Liver (tissue), 9 donors: ENCODE data around the gene POLR3A. TPM values are rescaled to one million over a fixed set of nuclear protein-coding genes. Genes with fewer than 3 reads are reported as not detected.

Source experiments
- DNase-seq: peaks from one replicate; pipeline ENCODE4 v3.0.0-alpha.2; 2017; ENCODE audit warnings: low spot score
- H3K27ac ChIP-seq, 2 donors: one replicate each; pipeline ENCODE4 v1.7.0; 2013; ENCODE audit warnings: inconsistent platforms in 2 of 2, low read length in 2 of 2, control low read depth in 1 of 2, low read depth in 1 of 2, mild to moderate bottlenecking in 1 of 2
- H3K27me3 ChIP-seq, 4 donors: one replicate each; pipeline versions ENCODE4 v1.6.1 to v1.7.0; 2013; ENCODE audit warnings: low read length in 3 of 4, inconsistent platforms in 1 of 4, mild to moderate bottlenecking in 1 of 4, moderate library complexity in 1 of 4; ENCODE audit not compliant: control insufficient read depth in 4 of 4, insufficient read depth in 4 of 4
- H3K36me3 ChIP-seq, 4 donors: one replicate each; pipeline versions ENCODE4 v1.6.1 to v1.7.0; 2013; ENCODE audit warnings: low read length in 3 of 4, mild to moderate bottlenecking in 3 of 4, low read depth in 1 of 4, moderate library complexity in 1 of 4; ENCODE audit not compliant: control insufficient read depth in 4 of 4, insufficient read depth in 3 of 4
- H3K4me1 ChIP-seq, 4 donors: one replicate each; pipeline versions ENCODE4 v1.6.1 to v1.7.0; 2013; ENCODE audit warnings: low read length in 3 of 4, mild to moderate bottlenecking in 3 of 4, moderate library complexity in 1 of 4; ENCODE audit not compliant: control insufficient read depth in 4 of 4, insufficient read depth in 4 of 4
- H3K4me3 ChIP-seq, 3 donors: one replicate each; pipeline versions ENCODE4 v1.6.1 to v1.7.0; 2013; ENCODE audit warnings: low read length in 3 of 3, control low read depth in 1 of 3, low read depth in 1 of 3, mild to moderate bottlenecking in 1 of 3
- H3K9ac ChIP-seq, 2 donors: one replicate each; pipeline ENCODE4 v1.7.0; 2013; ENCODE audit warnings: low read length in 2 of 2, mild to moderate bottlenecking in 2 of 2, moderate library complexity in 2 of 2, control low read depth in 1 of 2, low read depth in 1 of 2
- H3K9me3 ChIP-seq, 4 donors: one replicate each; pipeline versions ENCODE4 v1.6.1 to v1.7.0; 2013; ENCODE audit warnings: low read length in 3 of 4; ENCODE audit not compliant: control insufficient read depth in 4 of 4
- EGR1 ChIP-seq, 2 donors: IDR thresholded peaks; 2 replicates each; pipeline ENCODE4 v1.6.1; 2016 to 2018; ENCODE audit warnings: antibody characterized with exemption in 2 of 2, low read depth in 2 of 2
- FOXA1 ChIP-seq: IDR thresholded peaks from 2 replicates; pipeline ENCODE4 v1.6.1; 2016; ENCODE audit warnings: antibody characterized with exemption
- FOXA2 ChIP-seq: IDR thresholded peaks from 2 replicates; pipeline ENCODE4 v1.6.1; 2016; ENCODE audit warnings: antibody characterized with exemption
- GABPA ChIP-seq, 2 donors: IDR thresholded peaks in 1 of 2; conservative IDR thresholded peaks in 1 of 2; 2 replicates each; pipeline ENCODE4 v1.6.1; 2016; ENCODE audit warnings: antibody characterized with exemption in 2 of 2, mild to moderate bottlenecking in 1 of 2, moderate library complexity in 1 of 2
- HNF4A ChIP-seq, 2 donors: conservative IDR thresholded peaks; 2 replicates each; pipeline ENCODE4 v1.6.1; 2016; ENCODE audit warnings: antibody characterized with exemption in 2 of 2, mild to moderate bottlenecking in 2 of 2
- HNF4G ChIP-seq: IDR thresholded peaks from 2 replicates; pipeline ENCODE4 v1.6.1; 2016; ENCODE audit warnings: antibody characterized with exemption
- JUND ChIP-seq, 2 donors: IDR thresholded peaks; 2 replicates each; pipeline ENCODE4 v1.6.1; 2016; ENCODE audit warnings: antibody characterized with exemption in 2 of 2
- NR2F2 ChIP-seq: IDR thresholded peaks from 2 replicates; pipeline ENCODE4 v1.6.1; 2016; ENCODE audit warnings: antibody characterized with exemption
- RAD21 ChIP-seq, 2 donors: IDR thresholded peaks; 2 replicates each; pipeline ENCODE4 v1.6.1; 2016; ENCODE audit warnings: antibody characterized with exemption in 2 of 2, mild to moderate bottlenecking in 2 of 2
- RXRA ChIP-seq, 2 donors: IDR thresholded peaks; 2 replicates each; pipeline ENCODE4 v1.6.1; 2017 to 2018; ENCODE audit warnings: antibody characterized with exemption in 2 of 2, mild to moderate bottlenecking in 1 of 2
- SP1 ChIP-seq: IDR thresholded peaks from 2 replicates; pipeline ENCODE4 v1.6.1; 2018; ENCODE audit warnings: antibody characterized with exemption, mild to moderate bottlenecking
- TAF1 ChIP-seq: conservative IDR thresholded peaks from 2 replicates; pipeline ENCODE4 v1.6.1; 2016; ENCODE audit warnings: antibody characterized with exemption, mild to moderate bottlenecking
- YY1 ChIP-seq: IDR thresholded peaks from 2 replicates; pipeline ENCODE4 v1.6.1; 2016; ENCODE audit warnings: antibody characterized with exemption, mild to moderate bottlenecking
- WGBS: extraction: QIAGEN DNeasy Blood & Tissue Kit; methylation state at CpG from one replicate; pipeline ENCODE4 v1.1.7; 2013; 5-methylcytosine and 5-hydroxymethylcytosine counted together
- polyA plus RNA-seq, 2 donors: library from polyadenylated mRNA; stranded (reverse) in 1 of 2; unstranded in 1 of 2; fragments of 200-250 nt in 1 of 2; fragments of >200 nt in 1 of 2; fragmentation: Nextera tagmentation in 1 of 2; extraction: Ambion mirVana in 1 of 2; gene quantifications; one replicate each; pipeline versions ENCODE4 v1.2.1 to v1.2.3, GENCODE V29; 2013 to 2015
- total RNA-seq, 2 donors: library from RNA; depleted of rRNA; stranded (reverse); fragments of >200 nt; gene quantifications; one replicate each; pipeline ENCODE4 v1.2.3, GENCODE V29; 2014
- TF ChIP-seq, protein P1 (sequence below): IDR thresholded peaks from 2 replicates; pipeline ENCODE4 v1.6.1; 2016; ENCODE audit warnings: antibody characterized with exemption, mild to moderate bottlenecking
- TF ChIP-seq, protein P2 (sequence below): IDR thresholded peaks from 2 replicates; pipeline ENCODE4 v1.6.1; 2016; ENCODE audit warnings: antibody characterized with exemption
- TF ChIP-seq, protein P3 (sequence below): IDR thresholded peaks from 2 replicates; pipeline ENCODE4 v1.6.1; 2016; ENCODE audit warnings: antibody characterized with exemption
- TF ChIP-seq, protein P4 (sequence below): fragments of 150-350 bp; IDR thresholded peaks from 2 replicates; pipeline ENCODE4 v1.5.1; 2017; ENCODE audit warnings: improper control_type of control experiment, low read depth, low read length; ENCODE audit not compliant: missing input control
- donor health status: healthy.
- donor health status: healthy.
- donor health status: healthy.
- donor health status: healthy.
- donor health status: healthy.

The POLR3A gene
- total and polyA plus RNA-seq, 4 donors: 3.2 to 9.6 (median 5.5) TPM

DNA sequence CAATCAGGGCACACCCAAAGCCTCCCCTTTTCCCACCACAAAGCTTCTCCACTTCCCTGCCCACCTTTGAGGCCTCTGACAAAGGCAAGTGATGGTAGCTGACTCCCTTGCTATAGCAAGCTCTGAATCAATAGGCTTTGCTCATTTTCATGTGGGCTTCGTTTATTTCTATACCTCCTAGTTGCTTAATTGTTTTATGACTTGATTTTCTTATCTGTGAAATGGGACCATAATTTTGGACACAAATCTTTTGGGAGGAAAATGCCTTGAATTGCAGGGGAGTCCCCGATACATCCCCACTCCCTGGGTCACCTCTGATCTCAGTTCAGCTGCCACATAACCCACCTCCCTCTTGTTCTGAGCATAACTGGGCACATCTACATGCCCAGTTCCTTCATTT lies 89.1 kb downstream of the POLR3A start:
- Histone ChIP-seq H3K27ac (no peak overlapping the region), H3K4me1 (no peaks in the 10 kb centered on the region), H3K27me3 (no peaks in the 10 kb centered on the region), H3K9ac (no peak overlapping the region), H3K36me3 (no peaks in the 10 kb centered on the region), H3K4me3 (no peak overlapping the region), H3K9me3 (no peaks in the 10 kb centered on the region)
- 85% methylated on average over 2 of the region's 2 CpGs for WGBS
- no peak for DNase-seq
- TF ChIP-seq FOXA1 (no peak), HNF4A (conservative IDR thresholded peaks at IDR 0.05) (no peak), SP1 (no peak), GABPA (IDR thresholded peaks at IDR 0.05 in 1 of 2, conservative IDR thresholded peaks at IDR 0.05 in 1 of 2) (no peak), YY1 (no peak), HNF4G (no peak), TAF1 (no peak), FOXA2 (no peak), RAD21 (IDR thresholded peaks at IDR 0.05) (no peak)
- TF ChIP-seq, protein P1, sequence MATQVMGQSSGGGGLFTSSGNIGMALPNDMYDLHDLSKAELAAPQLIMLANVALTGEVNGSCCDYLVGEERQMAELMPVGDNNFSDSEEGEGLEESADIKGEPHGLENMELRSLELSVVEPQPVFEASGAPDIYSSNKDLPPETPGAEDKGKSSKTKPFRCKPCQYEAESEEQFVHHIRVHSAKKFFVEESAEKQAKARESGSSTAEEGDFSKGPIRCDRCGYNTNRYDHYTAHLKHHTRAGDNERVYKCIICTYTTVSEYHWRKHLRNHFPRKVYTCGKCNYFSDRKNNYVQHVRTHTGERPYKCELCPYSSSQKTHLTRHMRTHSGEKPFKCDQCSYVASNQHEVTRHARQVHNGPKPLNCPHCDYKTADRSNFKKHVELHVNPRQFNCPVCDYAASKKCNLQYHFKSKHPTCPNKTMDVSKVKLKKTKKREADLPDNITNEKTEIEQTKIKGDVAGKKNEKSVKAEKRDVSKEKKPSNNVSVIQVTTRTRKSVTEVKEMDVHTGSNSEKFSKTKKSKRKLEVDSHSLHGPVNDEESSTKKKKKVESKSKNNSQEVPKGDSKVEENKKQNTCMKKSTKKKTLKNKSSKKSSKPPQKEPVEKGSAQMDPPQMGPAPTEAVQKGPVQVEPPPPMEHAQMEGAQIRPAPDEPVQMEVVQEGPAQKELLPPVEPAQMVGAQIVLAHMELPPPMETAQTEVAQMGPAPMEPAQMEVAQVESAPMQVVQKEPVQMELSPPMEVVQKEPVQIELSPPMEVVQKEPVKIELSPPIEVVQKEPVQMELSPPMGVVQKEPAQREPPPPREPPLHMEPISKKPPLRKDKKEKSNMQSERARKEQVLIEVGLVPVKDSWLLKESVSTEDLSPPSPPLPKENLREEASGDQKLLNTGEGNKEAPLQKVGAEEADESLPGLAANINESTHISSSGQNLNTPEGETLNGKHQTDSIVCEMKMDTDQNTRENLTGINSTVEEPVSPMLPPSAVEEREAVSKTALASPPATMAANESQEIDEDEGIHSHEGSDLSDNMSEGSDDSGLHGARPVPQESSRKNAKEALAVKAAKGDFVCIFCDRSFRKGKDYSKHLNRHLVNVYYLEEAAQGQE: no peak
- TF ChIP-seq, protein P2, sequence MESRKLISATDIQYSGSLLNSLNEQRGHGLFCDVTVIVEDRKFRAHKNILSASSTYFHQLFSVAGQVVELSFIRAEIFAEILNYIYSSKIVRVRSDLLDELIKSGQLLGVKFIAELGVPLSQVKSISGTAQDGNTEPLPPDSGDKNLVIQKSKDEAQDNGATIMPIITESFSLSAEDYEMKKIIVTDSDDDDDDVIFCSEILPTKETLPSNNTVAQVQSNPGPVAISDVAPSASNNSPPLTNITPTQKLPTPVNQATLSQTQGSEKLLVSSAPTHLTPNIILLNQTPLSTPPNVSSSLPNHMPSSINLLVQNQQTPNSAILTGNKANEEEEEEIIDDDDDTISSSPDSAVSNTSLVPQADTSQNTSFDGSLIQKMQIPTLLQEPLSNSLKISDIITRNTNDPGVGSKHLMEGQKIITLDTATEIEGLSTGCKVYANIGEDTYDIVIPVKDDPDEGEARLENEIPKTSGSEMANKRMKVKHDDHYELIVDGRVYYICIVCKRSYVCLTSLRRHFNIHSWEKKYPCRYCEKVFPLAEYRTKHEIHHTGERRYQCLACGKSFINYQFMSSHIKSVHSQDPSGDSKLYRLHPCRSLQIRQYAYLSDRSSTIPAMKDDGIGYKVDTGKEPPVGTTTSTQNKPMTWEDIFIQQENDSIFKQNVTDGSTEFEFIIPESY: no peak
- TF ChIP-seq, protein P3, sequence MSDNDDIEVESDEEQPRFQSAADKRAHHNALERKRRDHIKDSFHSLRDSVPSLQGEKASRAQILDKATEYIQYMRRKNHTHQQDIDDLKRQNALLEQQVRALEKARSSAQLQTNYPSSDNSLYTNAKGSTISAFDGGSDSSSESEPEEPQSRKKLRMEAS: no peak
- TF ChIP-seq, protein P4, sequence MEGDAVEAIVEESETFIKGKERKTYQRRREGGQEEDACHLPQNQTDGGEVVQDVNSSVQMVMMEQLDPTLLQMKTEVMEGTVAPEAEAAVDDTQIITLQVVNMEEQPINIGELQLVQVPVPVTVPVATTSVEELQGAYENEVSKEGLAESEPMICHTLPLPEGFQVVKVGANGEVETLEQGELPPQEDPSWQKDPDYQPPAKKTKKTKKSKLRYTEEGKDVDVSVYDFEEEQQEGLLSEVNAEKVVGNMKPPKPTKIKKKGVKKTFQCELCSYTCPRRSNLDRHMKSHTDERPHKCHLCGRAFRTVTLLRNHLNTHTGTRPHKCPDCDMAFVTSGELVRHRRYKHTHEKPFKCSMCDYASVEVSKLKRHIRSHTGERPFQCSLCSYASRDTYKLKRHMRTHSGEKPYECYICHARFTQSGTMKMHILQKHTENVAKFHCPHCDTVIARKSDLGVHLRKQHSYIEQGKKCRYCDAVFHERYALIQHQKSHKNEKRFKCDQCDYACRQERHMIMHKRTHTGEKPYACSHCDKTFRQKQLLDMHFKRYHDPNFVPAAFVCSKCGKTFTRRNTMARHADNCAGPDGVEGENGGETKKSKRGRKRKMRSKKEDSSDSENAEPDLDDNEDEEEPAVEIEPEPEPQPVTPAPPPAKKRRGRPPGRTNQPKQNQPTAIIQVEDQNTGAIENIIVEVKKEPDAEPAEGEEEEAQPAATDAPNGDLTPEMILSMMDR: no peak

DNA sequence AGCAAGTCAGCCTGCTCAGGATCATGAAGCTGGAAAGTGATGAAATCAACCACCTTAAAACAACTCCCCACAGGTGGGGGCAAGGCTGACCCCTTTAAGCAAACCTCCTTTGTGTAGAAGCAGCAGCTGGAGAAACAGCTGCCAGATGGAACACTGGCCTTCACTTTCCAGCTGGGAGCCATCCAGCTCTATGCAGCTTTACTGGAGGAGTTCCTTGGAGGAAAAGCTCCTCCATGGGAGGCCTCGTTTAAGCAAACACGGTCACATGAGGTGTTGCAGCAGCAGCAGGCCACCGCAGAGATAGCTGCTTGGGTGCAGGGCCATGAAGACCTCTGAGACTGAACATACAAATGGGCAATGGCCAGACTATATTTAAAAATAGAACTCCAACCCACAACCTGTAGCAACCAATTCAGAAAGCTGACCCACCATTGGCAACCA lies 89.7 kb downstream of the POLR3A start:
- TF ChIP-seq SP1 (no peak), HNF4G (no peak), YY1 (no peak), FOXA1 (no peak), JUND (IDR thresholded peaks at IDR 0.05) (no peak), GABPA (IDR thresholded peaks at IDR 0.05 in 1 of 2, conservative IDR thresholded peaks at IDR 0.05 in 1 of 2) (no peak), FOXA2 (no peak), RXRA (IDR thresholded peaks at IDR 0.05) (no peak), EGR1 (IDR thresholded peaks at IDR 0.05; ENCODE audit: low read depth in 2 of 2) (no peak), NR2F2 (no peak), TAF1 (no peak)
- TF ChIP-seq, protein P4: no peak
- TF ChIP-seq, protein P3: no peak
- TF ChIP-seq, protein P2: no peak
- WGBS: 68% methylated on average over 3 of the region's 3 CpGs
- Histone ChIP-seq H3K36me3 (no peaks in the 10 kb centered on the region), H3K27me3 (no peaks in the 10 kb centered on the region), H3K4me1 (no peaks in the 10 kb centered on the region), H3K27ac (no peak overlapping the region), H3K4me3 (no peak overlapping the region), H3K9ac (no peak overlapping the region), H3K9me3 (no peaks in the 10 kb centered on the region)
- no peak for DNase-seq
